ENCODE results near the gene DNPEP.
A peak's percentile ranks its signal among the peaks of the same experiment; 100 is the strongest.
"Not testable (repeated sequence)": the region's sequence is repeated elsewhere in the genome, so short reads cannot be mapped to it uniquely, and the experiment has no call there.

Gene DNPEP

GRCh38 chr2:219395609-219396008 lies 7.9 kb upstream of the DNPEP start:
- H3K27me3 ChIP-seq (ENCODE audit: insufficient read depth, poor library complexity, severe bottlenecking), result no peaks in the 10 kb centered on the region
- TF ChIP-seq POLR2AphosphoS5 (IDR thresholded peaks at IDR 0.05; ENCODE audit: low read depth) (no peak), REST (IDR thresholded peaks at IDR 0.05; ENCODE audit: insufficient replicate concordance, low read depth) (no peak), SPI1 (IDR thresholded peaks at IDR 0.05; ENCODE audit: borderline replicate concordance, low read depth) (no peak), CTCF (IDR thresholded peaks at IDR 0.05; ENCODE audit: insufficient read depth, low read length) (no peak), GABPA (IDR thresholded peaks at IDR 0.05; ENCODE audit: low read depth) (no peak)
- no peak for DNase-seq (ENCODE audit: low read depth in 1 of 2, low spot score in 1 of 2)
- no peak overlapping the region for H3K27ac ChIP-seq (replicated peaks)
- no peak overlapping the region for H3K4me3 ChIP-seq (replicated peaks; ENCODE audit: insufficient read depth, low read length)

GRCh38 chr2:219395056-219395455 lies 7.3 kb upstream of the DNPEP start:
- not testable (repeated sequence) for H3K27me3 ChIP-seq (ENCODE audit: insufficient read depth, poor library complexity, severe bottlenecking); DNase-seq (ENCODE audit: low read depth in 1 of 2, low spot score in 1 of 2); H3K27ac ChIP-seq (replicated peaks); H3K4me3 ChIP-seq (replicated peaks; ENCODE audit: insufficient read depth, low read length)

GRCh38 chr2:219392754-219393153 lies 5.0 kb upstream of the DNPEP start:
- TF ChIP-seq CTCF (IDR thresholded peaks at IDR 0.05; ENCODE audit: insufficient read depth, low read length) (no peak), REST (IDR thresholded peaks at IDR 0.05; ENCODE audit: insufficient replicate concordance, low read depth) (no peak), SPI1 (IDR thresholded peaks at IDR 0.05; ENCODE audit: borderline replicate concordance, low read depth) (no peak), POLR2AphosphoS5 (IDR thresholded peaks at IDR 0.05; ENCODE audit: low read depth) (no peak), GABPA (IDR thresholded peaks at IDR 0.05; ENCODE audit: low read depth) (no peak)
- no peaks in the 10 kb centered on the region for H3K27me3 ChIP-seq (ENCODE audit: insufficient read depth, poor library complexity, severe bottlenecking)
- no peak overlapping the region for H3K4me3 ChIP-seq (replicated peaks; ENCODE audit: insufficient read depth, low read length)
- DNase-seq (ENCODE audit: low read depth in 1 of 2, low spot score in 1 of 2), result no peak
- no peak overlapping the region for H3K27ac ChIP-seq (replicated peaks)

- H3K4me3 ChIP-seq (replicated peaks; ENCODE audit: insufficient read depth, low read length), result peak overlapping the region; percentile 56
These were observed 1.1 kb upstream of the DNPEP start for GRCh38 chr2:219388907-219389156.

More at GRCh38 chr2:219388907-219389156, 1.1 kb upstream of the DNPEP start:
- TF ChIP-seq POLR2AphosphoS5 (IDR thresholded peaks at IDR 0.05; ENCODE audit: low read depth) (no peak), CTCF (IDR thresholded peaks at IDR 0.05; ENCODE audit: insufficient read depth, low read length) (no peak)
- peak overlapping the region; percentile 56 for H3K27ac ChIP-seq (replicated peaks)
- DNase-seq (ENCODE audit: low read depth in 1 of 2, low spot score in 1 of 2), result no peak
- no peaks in the 10 kb centered on the region for H3K27me3 ChIP-seq (ENCODE audit: insufficient read depth, poor library complexity, severe bottlenecking)

All from HL-60 (cell line).